Stimulated activated CD4-positive, alpha-beta T cell treated with anti-CD3 and anti-CD28 coated beads, Interleukin-2, amount 100 ng/mL, for 48 hours (primary cell): ENCODE results near the gene SPDYE2B.
"Not testable (repeated sequence)": the region's sequence is repeated elsewhere in the genome, so short reads cannot be mapped to it uniquely, and the experiment has no call there.

Source experiments
- DNase-seq, 2 donors: peaks; one replicate each; pipeline ENCODE4 v3.0.0-alpha.2; 2020

The SPDYE2B gene

GRCh38 chr7:102649924-102650323, at the start of gene SPDYE2B:
Gene SPDYE2B (plus strand): TSS chr7:102650319. CDS start chr7:102652349, 2,030 bp downstream.
- DNase-seq, result not testable (repeated sequence)

- not testable (repeated sequence) for DNase-seq
Measured at GRCh38 chr7:102602317-102602716, 47.8 kb upstream of the SPDYE2B start.

- DNase-seq, result not testable (repeated sequence)
Measured at GRCh38 chr7:102604431-102605145, 45.5 kb upstream of the SPDYE2B start.

GRCh38 chr7:102606848-102607247, 43.3 kb upstream of the SPDYE2B start:
- not testable (repeated sequence) for DNase-seq

GRCh38 chr7:102609734-102610133, 40.4 kb upstream of the SPDYE2B start:
- DNase-seq, result not testable (repeated sequence)

- DNase-seq, result not testable (repeated sequence)
Measured at GRCh38 chr7:102610441-102610840, 39.7 kb upstream of the SPDYE2B start.

- not testable (repeated sequence) for DNase-seq
Measured at GRCh38 chr7:102611013-102611674, 39.0 kb upstream of the SPDYE2B start.

GRCh38 chr7:102611675-102612325, 38.3 kb upstream of the SPDYE2B start:
- not testable (repeated sequence) for DNase-seq

GRCh38 chr7:102613575-102614345, 36.4 kb upstream of the SPDYE2B start:
- not testable (repeated sequence) for DNase-seq

GRCh38 chr7:102614346-102614697, 35.8 kb upstream of the SPDYE2B start:
- DNase-seq, result not testable (repeated sequence)

- not testable (repeated sequence) for DNase-seq
Measured at GRCh38 chr7:102614873-102615272, 35.2 kb upstream of the SPDYE2B start.

- not testable (repeated sequence) for DNase-seq
Measured at GRCh38 chr7:102615930-102616329, 34.2 kb upstream of the SPDYE2B start.

- DNase-seq, result peak in 1 of 2 donors; percentile 23
Measured at GRCh38 chr7:102616507-102617125, 33.5 kb upstream of the SPDYE2B start, which contains the start of gene RASA4. Gene RASA4 (minus strand): TSS chr7:102616756. CDS start chr7:102616689, 67 bp downstream.

GRCh38 chr7:102618122-102618521, 32.0 kb upstream of the SPDYE2B start:
- not testable (repeated sequence) for DNase-seq

- DNase-seq, result not testable (repeated sequence)
Measured at GRCh38 chr7:102627271-102627904, 22.7 kb upstream of the SPDYE2B start.

GRCh38 chr7:102630622-102631021, 19.5 kb upstream of the SPDYE2B start:
- not testable (repeated sequence) for DNase-seq

- DNase-seq, result not testable (repeated sequence)
Measured at GRCh38 chr7:102634299-102634698, 15.8 kb upstream of the SPDYE2B start.

GRCh38 chr7:102635354-102635753, 14.8 kb upstream of the SPDYE2B start:
- not testable (repeated sequence) for DNase-seq

- DNase-seq, result not testable (repeated sequence)
Measured at GRCh38 chr7:102636956-102637355, 13.2 kb upstream of the SPDYE2B start.

- not testable (repeated sequence) for DNase-seq
Measured at GRCh38 chr7:102638848-102639247, 11.3 kb upstream of the SPDYE2B start.

- DNase-seq, result not testable (repeated sequence)
Measured at GRCh38 chr7:102642691-102643090, 7.4 kb upstream of the SPDYE2B start, which contains the start of gene UPK3BL1. Gene UPK3BL1 (minus strand): TSS chr7:102642791. CDS start chr7:102642741, 50 bp downstream.
